AG04450 (cell line): ENCODE measurements around the gene RNF31. TPM values are rescaled to one million over a fixed set of nuclear protein-coding genes. Genes with fewer than 3 reads are reported as not detected.

Experiments used
- CTCF ChIA-PET: fragments of 300-600, 350-600 bp; formaldehyde crosslinking; extraction: SDS; loops from one replicate; lab custom pipeline; 2022; ENCODE audit warnings: antibody characterized with exemption, inconsistent platforms; lab: Charles Lee
- POLR2A ChIA-PET: fragments of 350-600 bp; formaldehyde crosslinking; extraction: SDS; loops from one replicate; lab custom pipeline; 2021; ENCODE audit warnings: antibody characterized with exemption, inconsistent platforms; lab: Yijun Ruan, JAX
- DNase-seq: peaks from one replicate; pipeline ENCODE4 v3.0.0-alpha.2; 2011; ENCODE audit warnings: low read depth, low spot score
- H3K27ac ChIP-seq: one replicate; pipeline ENCODE4 v1.5.1; 2012; ENCODE audit warnings: low read depth, low read length, control low read depth
- H3K27me3 ChIP-seq: one replicate; pipeline ENCODE4 v1.6.0; 2012; ENCODE audit warnings: low read length; ENCODE audit not compliant: control insufficient read depth, insufficient read depth
- H3K4me3 ChIP-seq: 2 replicates; pipeline ENCODE4 v1.5.1; 2011; ENCODE audit warnings: mild to moderate bottlenecking, low read depth, low read length, control low read depth
- H3K9me3 ChIP-seq: 2 replicates; pipeline ENCODE4 v1.5.1; 2012; ENCODE audit warnings: low read length; ENCODE audit not compliant: control insufficient read depth, insufficient read depth
- CTCF ChIP-seq: IDR thresholded peaks from 2 replicates; pipeline ENCODE4 v1.5.1; 2011; ENCODE audit warnings: low read depth, low read length, control low read depth, inconsistent platforms
- polyA plus RNA-seq: library from polyadenylated mRNA; depleted of rRNA; stranded (reverse); fragments of >200 nt; gene quantifications from 2 replicates; pipeline ENCODE4 v1.2.3, GENCODE V29; 2011; rRNA removed
- small RNA-seq: library from RNA; depleted of rRNA; stranded (forward); fragments of <200 nt; gene quantifications from one replicate; pipeline ENCODE3, GENCODE V24; 2012; ENCODE audit warnings: low read depth; ENCODE audit not compliant: insufficient read length

The RNF31 gene
- polyA plus RNA-seq, 1 experiment = 7.4 TPM

- POLR2A ChIA-PET = interaction anchor here (0.7 kb wide), 1 partner anchor 90 kb away, joined by 3 read pairs; the partner anchor contains the start of genes DCAF11 and NRL
- CTCF ChIA-PET = interaction anchor here (0.6 to 0.9 kb wide), 3 partner anchors 66 to 102 kb away, joined by 3 to 4 read pairs (median 3); partner anchors contain the start of gene RABGGTA
- TF ChIP-seq CTCF = no peak
These were observed 57.2 kb downstream of the RNF31 start for GRCh38 chr14:24204163-24205146.

GRCh38 chr14:24206260-24207103 is 59.2 kb downstream of the RNF31 start:
- no peak for TF ChIP-seq CTCF
- POLR2A ChIA-PET = no interaction called here
- CTCF ChIA-PET = no interaction called here
- no peak overlapping the region for H3K27ac ChIP-seq
- no peaks in the 10 kb centered on the region for H3K27me3 ChIP-seq
- H3K4me3 ChIP-seq = no peak overlapping the region
- no peak for DNase-seq
- peaks cover 3% of the 10 kb centered on the region for H3K9me3 ChIP-seq

More at GRCh38 chr14:24204163-24205146, 57.2 kb downstream of the RNF31 start:
- DNase-seq = no peak
- H3K4me3 ChIP-seq = no peak overlapping the region
- no peaks in the 10 kb centered on the region for H3K27me3 ChIP-seq
- peaks cover 5% of the 10 kb centered on the region for H3K9me3 ChIP-seq
- H3K27ac ChIP-seq = no peak overlapping the region

- H3K27ac ChIP-seq = no peak overlapping the region
- TF ChIP-seq CTCF = no peak
- H3K27me3 ChIP-seq = no peaks in the 10 kb centered on the region
- no peaks in the 10 kb centered on the region for H3K9me3 ChIP-seq
- DNase-seq = no peak
- ChIA-PET POLR2A (no interaction called here), CTCF (no interaction called here)
- H3K4me3 ChIP-seq = no peak overlapping the region
These were observed 59.8 kb downstream of the RNF31 start for GRCh38 chr14:24207104-24207551.

- no peak for DNase-seq
- no peak overlapping the region for H3K4me3 ChIP-seq
These were observed 60.3 kb downstream of the RNF31 start for GRCh38 chr14:24207625-24208024.

More at GRCh38 chr14:24207625-24208024, 60.3 kb downstream of the RNF31 start:
- Histone ChIP-seq H3K27me3 (no peaks in the 10 kb centered on the region), H3K27ac (no peak overlapping the region), H3K9me3 (no peaks in the 10 kb centered on the region)
- ChIA-PET CTCF (no interaction called here), POLR2A (no interaction called here)
- TF ChIP-seq CTCF = no peak

Small RNAs within 50 kb of the gene (small RNA-seq; reads per million reads assigned to genes)
- not detected for gene AL136295.4
- not detected for gene CHMP4A
- not detected for gene IPO4
- gene IRF9 = not detected
- gene RNA5SP383 = not detected

Other genes with a start within 250 kb of the RNF31 start
- gene DHRS4, start 193.7 kb upstream of the RNF31 start, polyA plus RNA-seq = 23.0 and 24.6 TPM in 2 replicates
- 14.8 and 17.5 TPM in 2 replicates for gene DHRS4L2, start 158.6 kb upstream of the RNF31 start, polyA plus RNA-seq
- gene CARMIL3, start 95.5 kb upstream of the RNF31 start, polyA plus RNA-seq = 0.02 TPM in 1 of 2 replicates, not detected in the other
- gene CPNE6, start 75.9 kb upstream of the RNF31 start, polyA plus RNA-seq = not detected in 2 replicates
- 47.0 and 59.9 TPM in 2 replicates for gene PCK2, start 53.2 kb upstream of the RNF31 start, polyA plus RNA-seq
- gene DCAF11, start 32.7 kb upstream of the RNF31 start, polyA plus RNA-seq = 29.7 and 32.5 TPM in 2 replicates
- 0.41 and 0.46 TPM in 2 replicates for gene NRL, start 32.5 kb upstream of the RNF31 start, polyA plus RNA-seq
- gene FITM1, start 16.8 kb upstream of the RNF31 start, polyA plus RNA-seq = 0.07 TPM in 1 of 2 replicates, not detected in the other
- 80.0 and 94.9 TPM in 2 replicates for gene PSME1, start 11.3 kb upstream of the RNF31 start, polyA plus RNA-seq
- 4.4 and 6.3 TPM in 2 replicates for gene EMC9, start 5.9 kb upstream of the RNF31 start, polyA plus RNA-seq
- gene PSME2, start 888 bp upstream of the RNF31 start, polyA plus RNA-seq = 191 and 208 TPM in 2 replicates
- 48.4 and 55.1 TPM in 2 replicates for gene IRF9, start 13.8 kb downstream of the RNF31 start, polyA plus RNA-seq
- 1.5 and 2.5 TPM in 2 replicates for gene REC8, start 24.6 kb downstream of the RNF31 start, polyA plus RNA-seq
- gene IPO4, start 41.3 kb downstream of the RNF31 start, polyA plus RNA-seq = 15.2 and 20.9 TPM in 2 replicates
- gene TM9SF1, start 47.9 kb downstream of the RNF31 start, polyA plus RNA-seq = 41.7 and 44.9 TPM in 2 replicates
- gene TSSK4, start 58.2 kb downstream of the RNF31 start, polyA plus RNA-seq = not detected in 2 replicates
- 48.0 and 55.7 TPM in 2 replicates for gene CHMP4A, start 66.0 kb downstream of the RNF31 start, polyA plus RNA-seq
- gene MDP1, start 68.6 kb downstream of the RNF31 start, polyA plus RNA-seq = 14.9 and 16.1 TPM in 2 replicates
- 335 and 363 TPM in 2 replicates for gene NEDD8, start 84.9 kb downstream of the RNF31 start, polyA plus RNA-seq
- gene GMPR2, start 85.4 kb downstream of the RNF31 start, polyA plus RNA-seq = 89.2 and 95.6 TPM in 2 replicates
- 38.2 and 38.4 TPM in 2 replicates for gene TINF2, start 95.1 kb downstream of the RNF31 start, polyA plus RNA-seq
- 0.97 and 1.4 TPM in 2 replicates for gene TGM1, start 115.7 kb downstream of the RNF31 start, polyA plus RNA-seq
- gene RABGGTA, start 124.1 kb downstream of the RNF31 start, polyA plus RNA-seq = 17.9 and 24.7 TPM in 2 replicates
- 33.8 and 36.6 TPM in 2 replicates for gene DHRS1, start 152.3 kb downstream of the RNF31 start, polyA plus RNA-seq
- gene NOP9, start 152.4 kb downstream of the RNF31 start, polyA plus RNA-seq = 12.0 and 13.7 TPM in 2 replicates
- gene CIDEB, start 160.5 kb downstream of the RNF31 start, polyA plus RNA-seq = 0.31 and 0.48 TPM in 2 replicates
- gene LTB4R2, start 162.6 kb downstream of the RNF31 start, polyA plus RNA-seq = 0.91 and 0.93 TPM in 2 replicates
- gene LTB4R, start 164.0 kb downstream of the RNF31 start, polyA plus RNA-seq = 0.98 and 1.2 TPM in 2 replicates
- 0.04 TPM in 1 of 2 replicates, not detected in the other for gene ADCY4, start 187.6 kb downstream of the RNF31 start, polyA plus RNA-seq
- gene RIPK3, start 192.5 kb downstream of the RNF31 start, polyA plus RNA-seq = 0.09 TPM in 1 of 2 replicates, not detected in the other
- gene NFATC4, start 220.7 kb downstream of the RNF31 start, polyA plus RNA-seq = 35.7 and 42.0 TPM in 2 replicates